ENCODE data around the gene RBM7.

GRCh38 chr11:114448749-114449482 lies 48.5 kb downstream of the RBM7 start:
- TF ChIP-seq, protein P1, sequence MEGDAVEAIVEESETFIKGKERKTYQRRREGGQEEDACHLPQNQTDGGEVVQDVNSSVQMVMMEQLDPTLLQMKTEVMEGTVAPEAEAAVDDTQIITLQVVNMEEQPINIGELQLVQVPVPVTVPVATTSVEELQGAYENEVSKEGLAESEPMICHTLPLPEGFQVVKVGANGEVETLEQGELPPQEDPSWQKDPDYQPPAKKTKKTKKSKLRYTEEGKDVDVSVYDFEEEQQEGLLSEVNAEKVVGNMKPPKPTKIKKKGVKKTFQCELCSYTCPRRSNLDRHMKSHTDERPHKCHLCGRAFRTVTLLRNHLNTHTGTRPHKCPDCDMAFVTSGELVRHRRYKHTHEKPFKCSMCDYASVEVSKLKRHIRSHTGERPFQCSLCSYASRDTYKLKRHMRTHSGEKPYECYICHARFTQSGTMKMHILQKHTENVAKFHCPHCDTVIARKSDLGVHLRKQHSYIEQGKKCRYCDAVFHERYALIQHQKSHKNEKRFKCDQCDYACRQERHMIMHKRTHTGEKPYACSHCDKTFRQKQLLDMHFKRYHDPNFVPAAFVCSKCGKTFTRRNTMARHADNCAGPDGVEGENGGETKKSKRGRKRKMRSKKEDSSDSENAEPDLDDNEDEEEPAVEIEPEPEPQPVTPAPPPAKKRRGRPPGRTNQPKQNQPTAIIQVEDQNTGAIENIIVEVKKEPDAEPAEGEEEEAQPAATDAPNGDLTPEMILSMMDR (conservative IDR thresholded peaks at IDR 0.05; ENCODE audit: low read length), result no peak
- no peak for TF ChIP-seq EZH2phosphoT487 (IDR thresholded peaks at IDR 0.05; ENCODE audit: borderline replicate concordance)

Data from Loucy (cell line).